NCI-H460 (cell line): ENCODE measurements around the gene BMERB1. TPM values are rescaled to one million over a fixed set of nuclear protein-coding genes. Genes with fewer than 3 reads are reported as not detected.
A peak's percentile ranks its signal among the peaks of the same experiment; 100 is the strongest.
"Not testable (repeated sequence)": the region's sequence is repeated elsewhere in the genome, so short reads cannot be mapped to it uniquely, and the experiment has no call there.

Experiments used
- DNase-seq: peaks from one replicate; pipeline ENCODE4 v3.0.0-alpha.2; 2016; ENCODE audit warnings: low read depth; ENCODE audit errors: extremely low read depth
- total RNA-seq: library from RNA; depleted of rRNA; stranded (reverse); fragments of >200 nt; shearing (Covaris generic); gene quantifications from 2 replicates; pipeline ENCODE4 v1.2.3, GENCODE V29; 2014

Gene BMERB1
- total RNA-seq, 1 experiment from 2014 or later = 35.8 TPM

DNA sequence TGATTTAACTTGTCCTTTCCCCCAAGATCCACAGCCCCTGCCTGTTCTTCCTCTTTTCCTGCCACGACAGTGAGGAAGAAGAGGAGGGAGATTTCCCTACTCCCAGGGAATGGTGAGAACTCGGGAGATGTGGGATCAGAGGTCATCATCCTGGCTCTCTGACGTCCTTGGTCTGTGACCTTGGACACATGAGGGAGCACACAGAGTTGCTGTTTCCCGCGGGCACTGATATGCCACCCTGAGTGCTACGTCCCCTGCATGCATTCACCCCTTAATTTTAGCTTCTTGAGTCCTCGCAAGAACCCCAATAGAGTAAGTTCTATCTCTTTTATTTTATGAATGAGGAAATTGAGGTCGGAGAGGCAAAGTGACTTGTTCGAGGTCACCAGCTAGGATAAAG, 85.4 kb downstream of the BMERB1 start:
- no peak for DNase-seq

DNA sequence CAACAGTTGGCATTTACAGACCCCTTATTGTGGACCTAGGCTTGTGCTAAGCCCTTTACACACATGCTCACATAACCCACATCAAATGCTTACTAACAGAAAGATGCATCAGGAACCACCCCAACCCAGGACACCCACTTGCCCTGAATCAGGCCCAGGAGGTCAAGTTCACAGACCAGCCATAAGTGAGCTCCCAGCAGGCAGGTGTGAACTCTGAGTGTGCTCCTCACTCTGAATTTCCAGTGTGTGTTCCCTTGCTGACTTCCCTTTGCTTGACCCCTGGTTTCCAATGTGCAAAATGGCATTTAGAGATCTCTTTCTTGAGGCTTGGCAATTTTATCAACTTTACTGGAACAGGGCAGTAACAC, 87.0 kb downstream of the BMERB1 start:
- DNase-seq = no peak

DNA sequence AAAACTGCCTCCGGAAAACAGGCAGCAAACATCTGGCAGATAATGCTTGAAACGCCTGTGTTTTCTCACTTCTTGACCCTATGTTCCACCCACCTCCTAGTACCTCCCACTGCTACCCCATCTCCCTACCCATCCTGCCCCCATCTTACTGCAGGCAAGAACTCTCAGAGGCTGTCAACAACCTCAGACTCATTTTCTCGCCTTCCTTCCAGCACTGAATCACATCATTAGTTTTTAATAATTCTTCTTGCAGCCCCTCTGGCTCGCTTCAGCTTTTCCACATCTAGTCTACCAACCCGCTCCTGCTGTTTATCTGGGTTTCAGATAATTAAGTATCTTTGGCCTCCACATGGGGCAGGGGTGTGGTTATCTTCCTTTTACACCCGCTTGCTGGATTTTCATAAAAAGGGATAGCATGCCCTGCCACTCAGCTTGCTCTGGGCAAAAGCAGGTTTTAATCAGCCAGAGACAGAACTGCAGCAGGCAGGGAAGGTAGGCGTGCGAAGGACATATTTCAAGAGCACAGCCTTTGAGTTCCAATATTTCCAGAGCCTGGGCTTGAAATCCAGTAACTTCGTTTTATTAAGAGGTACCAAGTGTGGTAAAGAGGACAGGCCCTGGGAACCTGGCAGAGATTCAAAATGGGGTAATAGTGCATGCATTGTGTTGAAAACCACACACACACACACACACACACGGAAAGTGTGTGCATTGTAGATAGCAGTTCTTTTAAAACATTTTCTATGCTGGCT, 87.5 kb downstream of the BMERB1 start:
- DNase-seq = no peak

DNA sequence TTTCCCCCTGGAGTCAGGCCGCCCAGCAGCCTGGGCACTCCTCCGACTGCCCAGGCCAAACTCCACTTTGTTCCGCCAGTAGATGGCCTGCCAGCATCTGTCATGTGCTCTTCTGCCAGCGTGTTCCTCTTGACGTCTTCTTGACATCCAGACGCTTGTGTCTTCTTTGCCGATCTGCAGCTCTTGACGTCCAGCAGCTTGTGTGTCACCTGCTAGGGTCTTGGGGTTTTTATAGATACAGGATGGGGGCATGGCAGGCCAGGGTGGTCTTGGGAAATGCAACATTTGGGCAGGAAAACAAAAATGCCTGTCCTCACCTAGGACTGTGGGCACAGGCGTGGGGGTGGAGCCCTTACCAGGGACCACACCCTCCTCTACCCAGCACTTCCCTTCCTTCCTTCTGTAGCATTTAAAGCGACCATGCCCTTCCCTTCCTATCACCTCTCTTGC, 88.7 kb downstream of the BMERB1 start:
- peak; percentile 20 for DNase-seq

DNA sequence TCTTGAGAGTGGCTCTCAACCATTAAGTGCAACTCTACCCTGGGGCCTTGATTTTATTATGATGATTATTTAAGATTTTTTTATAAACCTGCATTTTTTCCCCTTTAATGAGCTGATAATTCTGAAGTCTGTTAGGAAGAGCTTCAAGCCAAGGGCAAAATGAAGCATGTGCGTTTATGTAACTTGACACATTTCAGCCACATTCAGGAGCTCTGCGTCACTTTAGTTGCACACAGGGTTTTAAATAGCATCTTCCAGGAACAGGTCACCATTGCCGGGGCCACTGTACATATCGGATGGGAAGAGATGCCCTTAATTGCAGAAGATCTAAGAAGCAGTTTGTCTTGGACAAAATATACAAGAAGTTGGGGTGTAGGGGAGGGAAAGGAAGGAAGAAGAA, 89.6 kb downstream of the BMERB1 start:
- no peak for DNase-seq

DNA sequence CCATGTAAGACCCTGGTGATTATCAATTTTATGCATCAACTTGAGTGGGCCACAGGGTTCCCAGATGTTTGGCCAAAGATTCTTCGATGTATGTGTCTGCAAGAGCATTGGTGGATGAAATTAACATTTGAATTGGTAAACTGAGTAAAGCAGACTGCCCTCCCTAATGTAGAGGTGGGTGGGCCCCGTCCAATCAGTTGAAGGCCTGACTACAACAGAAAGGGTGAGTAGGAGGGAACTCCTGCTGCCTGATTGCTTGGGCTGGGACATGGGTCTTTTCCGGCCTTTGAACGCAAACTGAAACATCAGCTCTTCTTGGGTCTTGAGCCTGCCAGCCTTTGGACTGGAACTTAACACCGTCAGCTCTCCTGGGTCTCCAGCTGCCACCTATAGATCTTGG, 90.6 kb downstream of the BMERB1 start:
- DNase-seq = no peak

DNA sequence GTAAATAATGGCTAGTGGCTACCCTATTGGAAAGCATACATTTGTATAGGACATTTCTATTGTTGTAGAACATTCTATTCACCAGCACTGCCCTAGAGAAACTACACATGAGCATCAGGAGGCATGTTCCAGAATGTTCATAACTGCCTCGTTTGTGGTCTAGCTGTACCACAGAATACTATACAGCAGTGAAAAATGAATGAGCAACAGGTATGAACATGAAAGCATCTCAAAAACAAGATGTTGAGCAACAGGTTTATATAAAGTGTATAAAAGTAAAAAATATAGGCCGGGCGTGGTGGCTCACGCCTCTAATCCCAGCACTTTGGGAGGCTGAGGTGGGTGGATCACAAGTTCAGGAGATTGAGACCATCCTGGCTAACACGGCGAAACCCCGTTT, 91.7 kb downstream of the BMERB1 start:
- no peak for DNase-seq

DNA sequence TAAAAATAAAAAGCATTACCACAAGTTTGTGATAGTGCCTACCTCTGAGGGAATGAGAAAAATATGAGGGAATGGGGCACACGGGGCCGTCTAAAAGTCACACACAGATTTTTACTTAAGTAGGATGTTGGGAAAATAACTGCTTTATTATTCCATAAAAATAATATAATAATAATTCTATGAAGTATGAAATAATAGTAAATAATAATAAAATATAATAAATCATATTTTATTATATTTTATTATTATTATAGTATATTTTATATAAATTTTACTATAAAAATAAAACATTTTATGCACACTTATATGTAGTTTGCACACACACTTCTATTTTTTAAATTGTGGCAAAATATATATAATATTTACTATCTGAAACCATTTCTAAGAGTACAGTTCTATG, 92.3 kb downstream of the BMERB1 start:
- no peak for DNase-seq

DNA sequence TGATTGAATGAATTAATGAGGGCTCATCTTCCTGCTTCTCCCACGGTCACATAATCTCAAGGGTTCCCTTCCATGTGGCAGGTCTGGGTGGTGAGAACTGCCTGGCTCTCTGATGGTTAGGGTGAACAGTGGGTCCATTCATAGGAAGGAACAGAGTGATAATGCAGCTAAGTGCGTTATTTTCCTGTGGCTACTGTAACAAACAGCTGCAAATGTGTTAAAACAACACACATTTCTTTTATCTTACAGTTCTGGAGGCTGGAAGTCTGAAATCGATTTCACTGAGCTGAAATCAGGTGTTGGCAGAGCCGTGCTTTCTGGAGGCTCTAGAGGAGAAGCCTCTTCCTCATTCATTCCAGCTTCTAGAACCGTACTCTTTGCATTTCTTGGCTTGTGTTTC, 95.3 kb downstream of the BMERB1 start:
- no peak for DNase-seq

DNA sequence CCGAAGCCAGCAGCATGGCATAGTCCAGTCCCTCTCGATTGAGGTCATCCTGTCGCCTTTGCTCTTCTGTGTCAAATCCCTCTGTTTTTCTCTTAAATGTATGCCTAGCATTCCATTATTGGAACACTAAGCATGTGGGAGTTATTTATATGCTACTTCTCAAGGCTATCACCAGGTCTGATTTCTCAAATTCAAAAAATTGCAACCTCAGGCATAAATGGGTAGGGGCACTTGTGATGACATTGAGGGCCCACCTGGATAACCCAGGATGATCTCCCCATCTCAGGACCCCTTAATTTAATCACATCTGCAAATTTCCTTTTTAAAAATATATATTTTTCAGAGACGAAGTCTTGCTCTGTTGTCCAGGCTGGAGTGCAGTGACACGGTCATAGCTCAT, 95.7 kb downstream of the BMERB1 start:
- DNase-seq = no peak

DNA sequence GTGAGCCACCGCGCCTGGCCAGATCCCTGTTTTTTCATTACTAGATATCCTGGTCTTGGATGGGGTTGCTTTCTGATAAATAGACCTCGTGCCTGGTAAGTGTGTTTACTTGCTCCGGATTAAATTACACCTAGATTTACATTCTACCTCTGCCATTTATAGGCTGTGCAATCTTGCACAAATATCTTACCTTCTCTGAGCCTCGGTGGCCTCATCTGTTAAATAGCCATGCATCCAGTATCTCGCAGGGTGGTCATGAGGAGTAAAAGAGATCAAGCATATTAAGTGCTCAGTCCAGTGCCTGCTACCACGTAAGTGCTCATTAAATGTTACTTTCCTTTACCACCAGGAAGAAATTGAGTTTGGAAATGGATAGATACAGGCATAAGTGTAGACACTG, 98.4 kb downstream of the BMERB1 start:
- DNase-seq = no peak

DNA sequence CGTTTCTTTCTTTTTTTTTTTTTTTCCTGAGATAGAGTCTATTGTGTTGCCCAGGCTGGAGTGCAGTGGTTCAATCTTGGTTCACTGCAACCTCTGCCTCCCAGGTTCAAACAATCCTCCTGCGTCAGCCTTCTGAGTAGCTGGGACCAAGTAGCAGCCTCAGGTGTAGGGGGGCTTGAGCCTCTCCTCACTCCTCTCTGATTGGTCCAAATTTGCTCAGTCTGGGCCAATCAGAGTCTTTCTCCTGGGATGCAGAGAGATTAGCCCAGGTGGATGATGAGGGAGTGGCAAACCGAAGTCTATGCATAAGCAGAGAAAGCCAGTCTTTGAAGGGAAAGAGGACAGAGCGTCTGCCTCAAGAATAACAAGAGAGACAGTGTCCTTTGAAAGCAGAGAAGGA, 99.0 kb downstream of the BMERB1 start:
- DNase-seq = no peak

DNA sequence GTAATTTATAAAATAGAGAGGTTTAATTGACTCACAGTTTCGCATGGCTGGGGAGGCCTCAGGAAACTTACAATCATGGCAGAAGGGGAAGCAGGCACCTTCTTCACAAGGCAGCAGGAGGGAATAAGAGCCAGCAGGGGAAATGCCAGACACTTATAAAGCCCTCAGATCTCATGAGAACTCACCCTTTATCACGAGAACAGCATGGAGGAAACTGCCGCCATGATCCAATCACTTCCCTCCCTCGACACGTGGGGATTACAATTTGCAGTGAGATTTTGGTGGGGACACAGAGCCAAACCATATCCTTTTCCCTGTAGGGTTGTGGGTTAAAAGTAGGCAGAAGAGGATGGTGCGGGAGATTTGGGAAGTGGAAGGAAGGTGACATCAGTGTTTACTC, 101.4 kb downstream of the BMERB1 start:
- no peak for DNase-seq

DNA sequence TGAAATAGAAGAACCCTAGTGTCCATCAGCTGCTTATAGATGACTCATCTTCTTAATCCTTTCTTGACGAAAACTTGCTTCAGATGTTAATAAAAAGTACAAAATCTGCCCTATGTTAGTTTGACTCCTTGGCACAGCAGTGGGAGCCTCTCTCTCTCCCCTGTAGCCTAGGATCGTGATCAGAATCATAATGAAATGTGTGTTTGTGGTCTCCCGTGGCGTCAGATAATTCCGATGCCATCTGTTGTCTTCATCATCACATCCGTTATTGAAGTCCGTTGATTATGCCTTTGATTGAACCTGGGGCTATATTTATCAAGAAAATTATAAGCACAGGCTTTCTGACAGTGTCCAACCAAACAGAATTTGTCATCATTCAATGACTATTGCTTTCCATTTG, 102.5 kb downstream of the BMERB1 start:
- no peak for DNase-seq

DNA sequence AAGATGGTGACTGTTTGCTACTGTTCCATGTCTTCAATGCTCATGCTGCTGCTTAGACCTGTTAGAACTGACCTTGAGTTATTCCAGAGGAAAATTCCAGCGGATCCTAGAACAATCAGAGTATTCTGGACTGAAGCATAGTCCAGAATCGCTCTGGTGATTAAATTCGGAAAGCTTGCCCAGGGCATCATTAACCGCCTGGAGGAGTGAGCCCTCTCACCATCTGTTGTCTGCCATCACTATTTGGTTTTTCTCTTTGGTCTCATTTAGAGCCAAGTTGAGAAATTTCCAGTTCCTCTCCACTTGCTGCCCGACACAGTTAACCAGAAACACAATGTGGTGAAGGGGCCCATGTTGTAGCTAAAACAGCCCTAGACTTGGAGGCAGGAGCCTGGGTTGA, 104.1 kb downstream of the BMERB1 start:
- no peak for DNase-seq

DNA sequence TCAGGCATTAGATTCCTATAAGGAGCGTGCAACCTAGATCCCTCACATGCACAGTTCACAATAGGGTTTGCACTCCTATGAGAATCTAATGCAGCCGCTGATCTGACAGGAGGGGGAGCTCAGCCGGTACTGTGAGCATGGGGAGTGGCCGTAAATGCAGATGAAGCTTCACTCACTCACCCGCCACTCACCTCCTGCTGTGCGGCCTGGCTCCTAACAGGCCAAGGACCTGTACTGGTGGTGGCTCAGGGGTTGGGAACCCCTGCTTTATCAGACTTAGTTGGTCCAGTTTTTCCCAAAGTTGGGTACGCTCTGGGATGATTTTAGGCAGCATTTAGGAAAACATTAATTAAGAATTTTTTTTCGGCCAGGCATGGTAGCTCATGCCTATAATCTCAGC, 104.8 kb downstream of the BMERB1 start:
- DNase-seq = peak; percentile 26

DNA sequence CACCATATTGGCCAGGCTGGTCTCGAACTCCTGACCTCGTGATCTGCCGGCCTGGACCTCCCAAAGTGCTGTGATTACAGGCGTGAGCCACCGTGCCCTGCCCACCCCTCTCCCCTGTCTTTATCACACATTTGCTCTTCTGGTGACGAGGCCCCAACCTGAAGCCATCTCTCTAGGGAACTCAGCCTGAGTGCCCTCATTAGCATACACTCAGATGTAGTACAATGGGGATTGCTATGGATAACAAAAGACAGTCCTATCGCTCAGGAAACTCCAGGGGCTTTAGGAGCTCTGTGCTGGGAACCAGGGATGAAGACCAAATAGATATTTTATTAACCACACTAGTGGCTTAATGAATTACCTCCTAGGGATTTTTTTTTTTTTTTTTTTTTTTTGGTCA, 107.9 kb downstream of the BMERB1 start:
- no peak for DNase-seq

DNA sequence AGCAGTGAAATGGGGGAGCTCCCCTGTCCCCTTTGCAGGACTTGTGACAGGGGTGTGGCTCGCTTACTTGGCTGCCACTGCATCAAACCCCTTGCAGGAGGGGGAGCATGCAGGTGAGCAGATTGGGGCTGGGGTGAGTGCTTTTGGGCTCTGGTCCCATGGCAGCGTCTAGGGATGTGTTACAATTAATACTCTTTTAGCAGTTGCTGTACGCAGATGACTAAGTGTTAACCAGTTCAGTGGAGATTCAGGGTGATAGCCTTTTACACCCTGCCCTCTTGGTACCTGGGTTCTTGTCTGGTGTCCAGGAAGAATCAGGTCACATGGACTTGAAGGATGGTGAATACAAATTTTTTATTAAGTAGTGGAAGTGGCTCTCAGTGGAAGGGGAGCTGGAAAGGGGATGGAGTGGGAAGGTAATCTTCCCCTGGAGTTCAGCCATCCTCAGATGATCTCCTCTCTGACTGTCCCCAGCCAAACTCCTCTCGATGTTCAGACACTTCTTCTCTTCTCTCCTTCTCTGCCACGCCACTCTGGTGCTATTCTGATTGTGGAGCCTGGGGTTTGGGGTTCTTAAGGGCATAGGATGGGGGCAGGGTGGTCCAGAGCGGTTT, 108.5 kb downstream of the BMERB1 start:
- no peak for DNase-seq

DNA sequence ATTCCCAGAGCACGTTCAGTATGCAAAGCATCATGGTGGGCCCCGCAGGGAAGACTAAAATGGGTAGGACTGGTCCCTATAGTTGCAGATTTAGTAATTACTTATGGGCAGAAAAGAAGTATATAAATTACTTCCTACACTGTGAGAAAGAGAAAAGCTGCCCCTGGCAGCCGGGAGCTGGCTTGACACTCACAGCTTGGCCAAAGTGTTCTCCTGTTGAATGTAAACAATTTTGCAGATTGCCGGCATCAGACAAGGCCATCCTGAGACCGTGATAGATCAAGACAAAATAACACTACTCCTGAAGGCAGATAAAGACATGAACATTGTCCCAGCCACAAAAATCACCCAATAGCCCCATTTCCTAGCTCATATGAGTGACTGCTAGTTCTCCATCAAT, 110.0 kb downstream of the BMERB1 start:
- no peak for DNase-seq

DNA sequence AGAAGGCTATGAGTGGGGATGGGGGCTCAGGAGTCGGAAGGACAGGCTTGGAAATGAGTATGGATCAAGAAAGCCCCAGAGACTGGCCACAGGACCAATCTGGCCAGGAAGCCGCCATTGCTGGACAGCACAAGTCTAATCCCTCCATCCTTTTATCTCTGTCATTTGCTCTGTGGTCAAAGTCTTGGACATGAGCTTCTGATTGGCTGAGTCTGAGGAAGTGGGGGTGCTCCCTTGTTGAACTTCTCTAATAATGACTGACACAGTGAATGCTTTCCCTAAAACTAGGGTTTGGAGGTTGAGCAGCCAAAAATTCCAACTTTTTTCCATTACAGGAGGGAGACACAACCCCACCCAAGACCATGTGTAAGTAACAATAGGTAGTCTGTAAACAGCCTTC, 111.2 kb downstream of the BMERB1 start:
- DNase-seq = no peak

DNA sequence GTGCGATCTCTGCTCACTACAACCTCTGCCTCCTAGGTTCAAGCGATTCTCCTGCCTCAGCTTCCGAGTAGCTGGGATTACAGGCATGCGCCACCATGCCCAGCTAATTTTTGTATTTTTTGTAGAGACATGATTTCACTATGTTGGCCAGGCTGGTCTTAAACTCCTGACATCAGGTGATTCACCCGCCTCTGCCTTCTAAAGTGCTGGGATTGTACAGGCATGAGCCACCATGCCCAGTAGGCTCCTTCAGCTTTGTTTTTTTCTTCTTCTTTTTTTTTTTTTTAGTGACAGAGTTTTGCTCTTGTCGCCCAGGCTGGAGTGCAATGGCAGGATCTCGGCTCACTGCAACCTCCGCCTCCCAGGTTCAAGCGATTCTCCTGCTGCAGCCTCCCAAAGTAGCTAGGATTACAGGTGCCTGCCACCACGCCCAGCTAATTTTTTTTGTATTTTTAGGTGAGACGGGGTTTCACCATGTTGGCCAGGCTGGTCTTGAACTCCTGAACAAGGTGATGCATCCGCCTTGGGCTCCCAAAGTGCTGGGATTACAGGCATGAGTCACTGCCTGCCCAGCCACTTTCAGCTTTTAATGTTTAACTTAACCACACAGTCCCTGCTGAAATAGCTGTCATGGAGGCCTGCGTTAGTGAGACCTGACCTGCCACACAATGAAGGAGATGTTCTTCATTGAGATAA, 112.8 kb downstream of the BMERB1 start:
- not testable (repeated sequence) for DNase-seq

DNA sequence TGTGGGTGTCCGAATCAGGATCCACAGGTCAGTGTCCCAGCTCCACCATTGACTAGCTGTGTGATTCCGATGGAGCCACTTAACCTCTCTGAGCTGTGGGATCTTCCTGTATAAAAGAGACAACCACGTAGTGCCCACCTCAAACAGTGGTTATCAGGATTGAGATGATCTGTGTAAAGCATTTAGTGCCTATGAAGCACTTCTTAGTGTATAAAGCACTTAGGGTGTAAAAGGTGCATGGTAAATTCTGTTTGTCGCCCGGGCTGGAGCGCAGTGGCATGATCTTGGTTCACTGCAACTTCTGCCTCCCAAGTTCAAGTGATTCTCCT, 113.3 kb downstream of the BMERB1 start:
- no peak for DNase-seq
